ENCODE results near the gene MYO1F.
"Not testable (repeated sequence)": the region's sequence is repeated elsewhere in the genome, so short reads cannot be mapped to it uniquely, and the experiment has no call there.

Gene MYO1F

DNA sequence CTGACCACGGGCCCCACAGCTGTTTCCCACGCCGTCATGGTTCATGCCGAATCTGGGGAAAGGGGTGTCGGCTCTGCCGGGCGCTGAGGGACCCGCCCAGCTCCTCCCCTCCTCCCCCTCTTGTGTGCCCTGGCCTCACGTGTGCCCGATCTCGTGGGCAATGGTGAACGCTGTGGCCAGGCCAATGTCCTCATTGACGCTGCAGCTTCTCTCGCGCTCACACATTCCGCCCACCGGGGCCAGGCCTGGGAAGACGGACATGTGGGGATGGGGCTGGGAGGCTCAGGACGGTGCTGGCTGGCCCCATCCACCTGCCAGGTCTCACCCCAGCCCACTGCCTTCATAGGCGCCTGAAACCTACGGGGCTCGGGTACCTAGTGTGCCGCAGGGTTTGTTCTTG, 18.9 kb upstream of the MYO1F start:
- no peak for DNase-seq

DNA sequence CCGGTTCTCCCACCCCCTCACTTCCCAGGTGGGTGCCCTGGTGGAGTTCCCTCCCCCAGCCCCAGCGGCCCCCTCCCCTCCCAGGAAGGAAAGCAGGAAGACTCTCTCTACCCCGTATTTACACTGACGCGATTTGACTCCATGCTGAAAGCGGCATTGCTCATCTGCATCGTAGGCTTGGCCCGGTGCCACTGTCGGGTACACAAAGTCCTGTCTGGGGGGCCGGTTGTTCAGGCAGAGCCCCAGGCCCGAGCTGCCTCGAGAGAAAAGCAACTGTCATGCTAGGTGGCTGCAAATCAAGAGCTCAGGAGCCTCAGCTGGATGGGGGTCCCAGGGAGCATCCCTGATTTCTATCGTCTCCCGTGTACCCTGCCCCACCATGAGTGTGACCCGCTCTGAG, 18.4 kb upstream of the MYO1F start:
- no peak for DNase-seq

DNA sequence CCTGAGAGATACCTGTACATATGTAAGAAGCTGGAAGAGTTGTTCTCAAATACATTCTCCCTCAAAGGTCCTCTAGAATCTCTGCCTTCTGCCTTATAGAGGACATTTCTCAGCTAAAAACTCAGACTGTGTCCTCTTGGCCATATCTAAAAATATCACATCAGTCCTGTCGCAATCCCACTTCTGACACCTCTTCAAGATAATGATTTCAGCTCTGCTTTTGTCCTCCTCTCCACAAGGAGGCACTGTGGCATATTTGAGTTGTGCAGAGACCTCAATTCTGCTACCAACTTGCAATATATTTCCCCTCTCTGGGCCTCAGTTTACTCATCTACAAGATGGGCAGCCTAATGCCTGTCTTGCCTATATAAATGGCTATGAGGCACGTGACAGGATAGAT, 16.7 kb upstream of the MYO1F start:
- DNase-seq = no peak

DNA sequence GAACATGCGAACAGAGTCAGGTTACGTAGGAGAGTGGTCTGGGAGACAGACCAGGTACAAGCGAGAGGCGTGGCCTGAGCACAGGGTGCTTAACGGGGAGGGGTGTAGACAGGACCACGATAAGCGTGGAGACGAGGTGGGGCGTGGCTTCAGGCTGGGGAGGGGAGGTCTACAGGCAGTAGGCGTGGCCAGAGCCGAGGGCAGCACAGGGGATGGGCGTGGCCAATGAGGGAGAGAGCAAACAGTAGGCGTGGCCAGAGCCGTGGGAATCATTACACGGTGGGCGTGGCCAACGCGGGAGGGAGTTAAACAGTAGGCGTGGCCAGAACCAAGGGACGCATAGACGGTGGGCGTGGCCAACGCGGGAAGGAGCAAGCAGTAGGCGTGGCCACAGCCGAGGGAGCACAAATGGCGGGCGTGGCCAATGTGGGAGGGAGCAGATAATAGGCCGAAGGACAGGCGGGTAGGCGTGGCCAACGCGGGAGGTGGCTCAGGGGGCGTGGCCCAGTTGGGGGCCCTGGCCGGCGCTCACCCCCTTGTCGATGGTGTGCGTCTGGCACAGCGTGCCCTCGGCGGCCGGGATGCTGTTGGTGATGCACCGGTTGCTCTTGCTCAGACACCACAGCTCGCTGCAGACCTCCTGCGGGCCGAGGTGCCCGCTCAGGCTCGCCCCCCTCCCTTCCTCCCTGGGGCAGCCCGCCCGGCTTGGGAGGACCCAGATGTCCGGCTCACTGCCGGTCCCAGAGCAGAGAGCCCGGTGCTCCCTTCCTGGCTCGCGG, 15.2 kb upstream of the MYO1F start:
- no peak for DNase-seq

DNA sequence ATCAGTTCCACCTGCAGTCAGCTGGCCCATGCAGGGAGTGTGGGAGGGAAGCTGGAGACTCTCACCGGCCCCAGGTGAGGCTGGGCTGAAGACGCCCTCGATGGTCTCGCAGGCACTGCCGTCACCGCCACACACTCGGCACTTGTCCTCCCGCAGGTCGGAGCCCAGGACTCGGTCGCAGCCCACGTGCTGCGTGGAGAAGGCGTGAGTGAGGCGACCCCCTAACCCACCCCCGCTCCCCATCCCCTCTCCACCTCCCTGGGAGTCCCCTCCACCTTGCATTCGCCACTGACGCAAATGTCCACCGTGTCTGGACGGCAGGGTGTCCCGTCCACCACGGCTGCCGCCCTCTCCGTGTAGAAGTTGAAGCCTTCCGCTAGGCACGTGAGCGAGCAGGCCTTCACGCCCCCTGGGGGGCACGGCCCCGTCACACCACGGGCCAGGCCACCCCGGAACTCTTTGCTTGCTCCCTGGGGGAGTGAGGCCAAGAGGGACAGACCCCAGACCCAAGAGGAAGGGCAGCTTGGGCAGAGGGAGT, 12.0 kb upstream of the MYO1F start:
- no peak for DNase-seq

DNA sequence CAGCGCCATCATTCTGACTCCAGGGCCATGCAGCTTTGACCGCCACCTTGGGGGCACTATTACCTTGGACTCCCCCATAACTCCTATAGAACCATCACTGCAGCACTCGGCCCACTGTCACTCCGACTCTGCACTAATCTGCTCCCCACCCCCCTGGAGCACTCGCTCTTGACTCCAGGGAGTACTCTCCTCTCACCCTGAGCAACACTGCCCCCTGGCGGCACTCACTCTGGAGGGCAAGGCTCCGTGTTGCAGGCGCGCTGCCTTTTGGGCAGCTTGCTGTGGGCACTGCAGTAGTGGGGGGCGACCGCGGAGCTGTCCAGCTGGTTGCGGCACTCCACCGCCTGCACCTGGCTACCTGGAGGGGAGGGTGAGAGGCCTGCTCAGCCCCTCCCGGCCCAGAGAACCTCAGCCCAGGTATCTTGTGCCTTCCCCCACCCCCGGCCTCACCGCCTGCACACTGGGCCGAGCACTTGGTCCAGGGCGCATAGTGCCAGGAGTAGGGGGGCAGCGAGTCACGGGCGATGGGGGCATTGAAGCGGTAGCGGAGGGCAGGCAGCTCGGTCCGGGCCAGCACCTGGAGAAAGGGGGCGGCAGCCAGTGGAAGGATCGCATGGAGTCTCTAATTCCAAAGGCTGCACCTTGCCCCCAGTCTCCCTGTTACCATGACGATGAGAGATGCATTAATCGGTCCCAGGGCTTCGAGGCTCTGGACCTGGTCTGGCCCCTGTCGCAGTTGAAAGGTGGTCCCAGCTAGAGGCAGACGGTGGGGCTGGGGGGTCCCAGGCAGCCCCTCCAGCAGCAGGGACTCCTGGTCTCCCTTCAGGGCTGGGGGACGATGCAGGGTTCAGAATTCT, 8.9 kb upstream of the MYO1F start:
- DNase-seq = no peak

DNA sequence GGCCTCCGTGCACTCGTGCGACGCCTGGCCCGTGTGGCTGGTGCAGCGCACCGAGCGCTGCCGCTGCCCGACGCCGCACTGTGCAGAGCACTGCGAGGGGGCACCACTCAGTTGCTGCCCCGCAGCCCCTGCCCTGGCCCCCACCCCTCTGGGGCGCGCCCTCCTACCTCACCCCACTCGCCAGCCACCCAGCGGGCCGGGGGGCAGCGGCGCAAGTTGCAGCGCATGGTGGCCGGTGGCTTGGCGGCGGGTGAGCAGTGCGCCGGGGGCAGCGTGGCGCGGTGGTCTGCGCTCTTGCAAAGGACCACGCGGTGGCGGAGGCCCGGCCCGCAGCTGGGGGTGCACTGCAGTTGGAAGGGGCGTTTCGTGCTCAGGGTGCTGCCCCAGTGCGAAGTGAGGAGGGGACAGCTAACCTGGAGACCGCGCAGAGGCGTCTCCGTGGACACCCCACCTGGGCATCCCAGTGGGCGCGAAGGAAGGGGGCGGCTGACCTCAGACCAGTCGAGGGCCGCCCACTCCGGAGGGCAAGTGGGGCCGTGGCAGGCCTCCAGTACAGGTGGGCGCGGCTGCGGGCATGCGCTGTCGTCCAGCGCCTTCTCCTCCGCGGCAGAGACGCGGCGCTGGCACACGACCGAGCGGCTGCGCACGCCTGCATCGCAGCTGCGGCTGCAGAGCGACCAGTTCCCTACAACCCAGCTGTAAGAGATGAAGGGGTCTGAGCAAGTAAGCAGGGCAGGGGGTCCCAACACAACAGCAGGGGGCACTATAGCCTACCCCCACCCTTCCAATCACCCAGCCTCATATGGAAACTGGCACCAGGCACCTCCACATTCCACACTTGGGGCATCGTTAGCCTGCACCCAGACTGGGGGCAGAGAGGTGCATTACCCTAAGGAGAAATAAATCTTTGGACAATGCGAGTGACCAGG, 8.0 kb upstream of the MYO1F start:
- DNase-seq = no peak

DNA sequence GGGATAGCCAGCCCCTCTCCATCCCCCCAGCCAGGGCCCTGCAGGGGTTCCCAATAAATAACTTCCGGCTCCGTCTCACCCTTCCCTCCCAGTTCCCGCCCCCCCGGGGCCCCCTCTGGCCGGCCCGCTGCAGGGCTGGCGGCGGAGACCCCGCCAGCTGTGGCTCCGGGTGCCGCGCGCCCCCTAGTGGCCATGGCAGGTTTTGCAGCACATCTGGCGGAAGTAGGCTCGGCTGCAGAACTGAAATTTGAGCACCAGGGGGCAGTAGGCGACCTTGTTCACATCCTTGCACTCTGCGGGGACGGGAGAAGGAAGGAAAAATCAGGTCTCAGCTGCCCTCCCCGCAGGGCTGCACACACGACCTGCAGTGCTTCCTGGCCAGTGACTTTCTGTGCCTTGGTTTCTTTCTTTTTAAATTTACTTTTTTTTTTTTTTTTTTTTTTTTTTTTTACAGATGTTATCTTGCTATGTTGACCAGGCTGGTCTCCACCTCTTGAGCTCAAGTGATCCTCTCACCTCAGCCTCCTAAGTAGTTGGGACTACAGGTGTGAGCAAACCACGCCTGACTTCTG, 3.6 kb upstream of the MYO1F start:
- no peak for DNase-seq

DNA sequence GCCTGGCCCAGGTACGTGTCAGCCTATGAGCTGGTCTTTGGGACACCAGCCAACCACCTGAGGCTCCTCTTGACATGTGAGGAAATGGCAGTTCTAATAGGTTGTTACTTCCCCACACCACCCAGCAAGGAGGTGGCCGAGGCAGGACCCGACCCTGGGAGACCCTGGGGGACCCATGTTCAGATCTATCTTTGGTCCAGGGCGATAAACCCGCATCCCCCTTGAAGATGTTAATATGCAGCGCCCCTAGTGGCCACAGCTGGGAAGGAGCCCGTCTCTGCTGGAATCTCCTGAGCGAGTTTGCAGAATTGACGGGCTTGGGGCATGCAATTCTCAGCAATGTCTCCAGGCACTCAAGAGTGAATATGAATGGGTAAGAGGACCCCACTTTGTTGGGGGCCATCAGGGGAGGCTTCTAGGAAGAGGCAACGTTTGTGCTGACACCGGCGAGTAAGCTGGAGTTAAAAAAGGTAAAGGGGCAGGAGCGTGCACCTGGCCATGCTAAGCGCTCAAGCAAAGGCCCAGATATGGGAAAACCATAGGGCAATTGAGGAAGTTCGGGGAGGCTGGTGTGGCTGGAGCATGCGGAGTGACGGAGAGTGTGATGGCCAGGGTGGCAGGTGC, 1.5 kb upstream of the MYO1F start:
- no peak for DNase-seq

DNA sequence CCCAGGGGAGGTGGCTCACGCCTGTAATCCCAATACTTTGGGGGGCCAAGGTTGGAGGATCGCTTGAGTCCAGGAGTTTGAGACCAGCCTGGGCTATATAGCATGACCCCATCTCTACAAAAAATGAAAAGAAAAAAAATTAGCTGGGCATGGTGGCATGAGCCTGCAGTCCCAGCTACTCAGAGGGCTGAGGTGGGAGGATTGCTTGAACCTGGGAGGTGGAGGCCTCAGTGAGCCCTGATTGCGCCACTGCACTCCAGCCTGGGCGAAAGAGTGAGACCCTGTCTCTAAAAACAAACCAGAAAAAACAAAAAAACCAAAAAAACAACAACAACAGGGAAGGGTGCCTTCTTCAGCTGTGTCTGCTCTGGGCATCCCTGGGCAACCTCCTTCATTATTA, 499 bp upstream of the MYO1F start:
- DNase-seq = no peak

DNA sequence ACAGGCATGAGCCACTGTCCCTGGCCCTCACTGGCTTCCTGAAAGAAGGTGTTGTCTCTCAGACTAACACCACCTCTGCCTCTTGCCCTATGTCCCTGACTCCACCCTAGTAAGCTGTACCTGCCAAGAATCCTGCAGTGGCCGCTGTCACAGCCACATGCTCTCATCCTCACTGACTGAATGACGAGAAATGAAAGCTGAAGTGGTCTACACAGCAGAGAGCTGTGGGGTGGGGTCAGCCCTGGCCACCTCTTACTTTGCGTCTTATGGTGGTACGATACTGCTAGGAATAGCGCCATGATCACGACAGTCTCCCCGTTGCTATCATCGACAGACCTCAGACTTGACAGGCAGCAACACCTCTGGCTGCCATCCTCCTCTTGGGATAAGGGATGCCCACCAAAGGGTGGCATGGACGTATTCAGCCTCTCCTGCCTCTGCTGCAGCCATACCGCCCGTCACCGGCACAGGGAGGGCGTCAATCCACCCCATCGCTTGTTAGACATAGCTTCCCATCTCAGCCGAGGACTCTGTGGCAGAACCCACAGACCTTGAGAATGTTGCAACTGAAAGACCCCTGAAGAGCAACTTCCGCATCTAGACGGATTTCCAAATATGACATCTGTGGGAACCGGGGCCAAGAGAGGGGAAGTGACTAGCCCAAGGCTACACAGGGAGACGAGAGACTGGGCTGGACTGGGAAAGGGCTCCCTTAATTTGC, 809 bp downstream of the MYO1F start:
- DNase-seq = no peak

DNA sequence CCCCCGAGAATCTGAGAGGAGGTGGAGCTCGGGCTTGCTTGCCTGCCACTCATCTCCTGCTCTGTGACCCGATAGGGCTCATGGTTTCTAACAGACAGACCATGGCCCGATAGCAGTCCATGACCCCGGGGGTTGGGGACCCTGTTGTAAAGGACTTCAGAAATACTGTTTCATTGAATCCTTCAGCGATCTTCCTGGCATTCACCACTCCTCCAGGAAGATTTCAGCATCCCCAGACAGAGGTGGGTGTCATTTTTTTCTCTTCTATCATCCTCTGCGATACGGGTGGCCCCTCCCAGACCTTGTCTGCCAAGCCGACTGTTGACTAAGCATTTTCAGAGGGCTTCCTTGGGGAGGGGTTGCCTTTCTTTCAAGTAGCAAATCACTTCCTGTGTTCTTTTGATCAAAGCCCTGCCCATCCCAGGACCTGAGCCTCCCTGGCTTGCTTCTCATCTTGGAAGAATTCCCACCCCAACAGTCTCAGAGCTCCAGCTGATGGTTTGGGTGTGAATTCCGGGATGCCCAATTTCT, 1.7 kb downstream of the MYO1F start:
- no peak for DNase-seq

DNA sequence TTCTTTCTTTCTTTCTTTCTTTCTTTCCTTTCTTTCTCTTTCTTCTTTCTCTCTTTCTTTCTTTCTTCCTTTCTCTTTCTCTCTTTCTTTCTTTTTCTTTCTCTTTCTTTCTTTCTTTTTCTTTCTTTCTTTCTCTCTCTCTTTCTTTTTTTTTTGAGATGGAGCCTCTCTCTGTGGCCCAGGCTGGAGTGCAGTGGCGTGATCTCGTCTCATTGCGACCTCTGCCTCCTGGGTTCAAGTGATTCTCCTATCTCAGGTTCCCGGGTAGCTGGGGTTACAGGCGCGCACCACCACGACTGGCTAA, 2.7 kb downstream of the MYO1F start:
- DNase-seq = not testable (repeated sequence)

DNA sequence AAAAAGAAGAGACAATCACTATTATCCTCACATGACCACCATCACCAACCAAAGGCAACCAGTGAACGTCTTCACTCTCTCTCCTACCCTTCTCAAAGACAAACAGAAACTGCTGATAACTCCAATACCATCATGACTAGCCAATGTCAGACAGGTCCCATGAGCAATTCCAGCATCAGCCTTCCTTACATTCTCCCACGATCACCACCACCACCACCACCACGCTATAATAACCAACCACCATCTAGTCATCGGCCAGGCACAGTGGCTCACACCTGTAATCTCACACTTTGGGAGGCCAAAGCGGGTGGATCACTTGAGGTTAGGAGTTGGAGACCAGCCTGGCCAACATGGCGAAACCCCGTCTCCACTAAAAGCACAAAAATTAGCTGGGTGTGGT, 3.9 kb downstream of the MYO1F start:
- DNase-seq = no peak

DNA sequence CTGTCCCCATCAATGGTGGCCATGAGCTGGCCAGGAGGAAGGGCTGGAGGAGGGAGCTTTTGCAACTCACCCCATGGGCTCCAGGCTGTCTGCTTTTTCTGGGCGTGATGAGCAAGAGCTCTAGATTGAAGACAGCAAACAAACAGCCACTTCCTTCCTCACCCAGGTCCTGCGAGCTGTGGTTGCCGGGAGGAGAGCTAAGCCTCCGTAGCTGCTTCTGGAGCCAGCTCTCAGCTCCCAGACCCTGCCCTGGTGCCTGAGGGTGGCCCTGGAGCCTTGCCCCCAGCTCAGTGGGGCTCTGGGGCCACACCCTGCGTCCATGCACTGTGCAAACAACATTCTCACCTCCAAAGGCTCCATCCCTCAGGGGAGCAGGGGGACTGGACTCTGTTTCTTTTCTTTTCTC, 6.2 kb downstream of the MYO1F start:
- no peak for DNase-seq

DNA sequence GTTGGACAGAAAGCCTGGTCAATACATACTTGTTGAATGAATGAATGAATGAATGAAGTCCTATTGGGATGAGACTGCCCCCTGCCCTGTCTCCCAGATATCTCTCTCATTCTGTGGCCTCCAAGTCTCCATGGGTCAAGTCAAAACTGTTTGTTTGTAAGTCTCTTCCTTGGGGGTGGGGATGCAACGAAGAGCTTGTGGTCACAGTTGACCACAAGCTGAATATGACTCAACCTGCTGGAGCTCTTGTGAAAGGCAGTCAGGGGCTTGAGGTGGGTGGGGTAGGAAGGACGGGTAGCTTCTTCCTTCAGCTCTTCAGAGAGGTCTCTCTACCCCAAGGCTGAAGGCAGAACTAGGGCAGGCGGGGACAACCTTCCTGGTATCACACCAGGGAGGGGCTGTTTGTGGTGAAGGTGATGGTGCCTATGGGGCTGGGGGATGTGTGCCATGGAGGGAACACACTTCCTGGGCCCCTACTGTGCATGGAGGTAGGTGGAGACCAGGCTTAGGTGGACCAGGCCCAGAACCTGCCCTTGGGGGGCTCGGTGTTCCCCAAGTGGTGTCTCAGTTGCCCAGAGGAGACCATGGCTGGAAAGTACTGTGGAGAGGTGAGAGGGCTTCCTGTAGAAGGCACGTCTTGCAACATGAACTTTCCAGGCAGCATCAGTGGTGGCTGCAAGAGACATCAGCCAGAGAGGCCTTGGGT, 8.0 kb downstream of the MYO1F start:
- DNase-seq = no peak

DNA sequence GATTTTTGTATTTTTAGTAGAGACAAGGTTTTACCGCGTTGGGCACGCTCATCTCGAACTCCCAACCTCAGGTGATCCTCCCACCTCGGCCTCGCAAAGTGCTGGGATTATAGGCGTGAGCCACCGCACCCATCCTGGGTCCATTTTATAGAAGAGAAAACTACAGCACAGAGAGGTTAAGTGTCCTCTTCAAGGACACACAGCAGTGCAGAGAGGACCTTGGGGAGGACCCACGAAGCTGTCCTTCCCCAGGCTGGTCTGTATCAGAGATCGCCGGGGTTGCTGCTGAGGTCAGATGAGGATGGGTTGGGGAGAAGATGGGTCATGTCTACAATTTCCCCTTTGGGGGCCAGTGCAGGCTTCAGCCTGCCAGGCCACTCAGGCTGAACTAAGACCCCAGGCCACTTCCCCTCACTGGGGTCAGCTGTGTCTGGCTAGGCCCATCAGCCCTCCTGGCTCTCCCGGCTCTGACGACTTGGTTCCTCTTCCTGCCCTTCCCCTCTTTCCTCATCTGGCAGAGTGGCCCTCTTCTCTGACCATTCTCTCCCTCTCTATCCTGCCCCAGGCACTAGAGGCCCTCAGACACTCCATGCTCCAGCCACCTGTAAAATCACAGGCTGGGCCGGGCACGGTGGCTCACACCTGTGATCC, 9.6 kb downstream of the MYO1F start:
- no peak for DNase-seq

DNA sequence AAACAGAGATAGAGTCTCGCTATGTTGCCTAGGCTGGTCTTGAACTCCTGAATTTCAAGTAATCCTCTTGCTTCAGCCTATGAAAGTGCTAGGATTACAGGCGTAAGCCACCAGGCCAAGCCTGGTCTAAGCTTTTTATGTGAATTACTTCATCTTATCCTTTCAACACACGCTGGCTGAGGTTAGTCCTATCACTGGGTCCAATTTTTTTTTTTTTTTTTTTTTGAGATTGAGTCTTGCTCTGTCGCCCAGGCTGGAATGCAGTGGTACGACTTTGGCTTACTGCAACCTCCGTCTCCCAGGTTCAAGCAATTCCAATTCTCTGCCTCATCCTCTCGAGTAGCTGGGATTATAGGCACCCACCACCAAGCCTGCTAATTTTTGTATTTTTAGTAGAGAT, 10.4 kb downstream of the MYO1F start:
- no peak for DNase-seq

DNA sequence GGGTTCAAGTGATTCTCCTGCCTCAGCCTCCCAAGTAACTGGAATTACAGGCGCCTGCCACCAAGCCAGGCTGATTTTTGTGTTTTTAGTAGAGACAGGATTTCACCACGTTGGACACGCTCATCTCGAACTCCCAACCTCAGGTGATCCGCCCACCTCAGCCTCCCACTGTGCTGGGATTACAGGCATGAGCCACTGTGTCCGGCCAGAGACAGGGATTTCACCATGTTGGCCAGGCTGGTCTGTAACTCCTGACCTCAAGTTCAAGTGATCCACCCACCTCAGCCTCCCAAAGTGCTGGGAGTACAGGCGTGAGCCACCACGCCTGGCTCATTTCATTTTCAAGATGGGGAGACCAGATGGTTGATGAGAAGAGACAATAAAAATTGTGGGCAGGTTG, 12.4 kb downstream of the MYO1F start:
- DNase-seq = not testable (repeated sequence)

DNA sequence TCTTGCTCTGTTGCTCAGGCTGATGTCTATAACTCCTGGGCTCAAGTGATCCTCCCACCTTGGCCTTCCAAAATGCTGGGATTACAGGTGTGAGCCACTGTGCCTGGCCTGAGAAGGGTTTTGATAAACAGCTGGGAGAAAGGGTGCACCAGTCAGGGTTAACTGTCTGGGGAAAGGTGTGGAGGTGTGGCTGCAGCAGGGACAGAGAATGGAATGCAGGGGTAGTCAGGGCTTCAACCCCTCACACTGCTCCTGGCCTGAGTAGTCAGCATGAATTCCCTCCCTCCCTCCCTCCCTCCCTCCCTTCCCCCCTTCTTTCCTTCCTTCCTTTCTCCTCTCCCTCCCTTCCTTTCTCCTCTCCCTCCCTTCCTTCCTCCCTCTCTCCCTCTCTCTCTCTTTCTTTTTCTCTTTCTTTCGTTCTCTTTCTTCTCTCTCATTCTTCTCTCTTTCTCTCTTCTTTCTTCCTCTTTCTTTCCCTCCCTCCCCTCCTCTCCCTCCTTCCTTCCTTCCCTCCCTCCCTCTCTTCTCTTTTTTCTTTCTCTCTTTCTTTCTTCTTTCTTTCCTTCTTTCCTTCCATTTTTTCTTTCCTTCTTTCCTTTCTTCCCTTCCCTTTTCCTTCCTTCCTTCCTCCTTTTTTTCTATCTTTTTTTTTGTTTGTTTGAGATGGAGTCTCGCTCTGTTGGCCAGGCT, 16.0 kb downstream of the MYO1F start:
- no peak for DNase-seq

All from NCI-H524 treated with DMSO at 0.1 percent for 48 hours (cell line).